ENCODE measurements around the gene CMTR1. TPM values are rescaled to one million over a fixed set of nuclear protein-coding genes. Genes with fewer than 3 reads are reported as not detected.

CMTR1 gene
- total and polyA plus RNA-seq, 2 of the 13 experiments (the other 11 are each of a cell fraction or from before 2014, with no cell fraction given): 19.7 to 55.2 TPM

- no peak for TF ChIP-seq REST (IDR thresholded peaks at IDR 0.05; ENCODE audit: borderline replicate concordance in 1 of 2, low read depth in 1 of 2, low read length in 2 of 2)
- no peak for TF ChIP-seq MXI1 (IDR thresholded peaks at IDR 0.05; ENCODE audit: borderline replicate concordance, low read depth, low read length)
- TF ChIP-seq ZBTB26 (CRISPR knock-in tag; IDR thresholded peaks at IDR 0.05; ENCODE audit: borderline replicate concordance): no peak
- no peak for TF ChIP-seq IRF2 (CRISPR knock-in tag; IDR thresholded peaks at IDR 0.05)
- no peak for TF ChIP-seq ZNF343 (CRISPR knock-in tag; IDR thresholded peaks at IDR 0.05)
- TF ChIP-seq GZF1 (CRISPR knock-in tag; IDR thresholded peaks at IDR 0.05): no peak
- TF ChIP-seq ZNF30 (CRISPR knock-in tag; IDR thresholded peaks at IDR 0.05): no peak
- no peak for TF ChIP-seq KLF15 (CRISPR knock-in tag; IDR thresholded peaks at IDR 0.05; ENCODE audit: borderline replicate concordance)
- TF ChIP-seq IKZF1 (IDR thresholded peaks at IDR 0.05): no peak
- no peak for TF ChIP-seq AGO1 (IDR thresholded peaks at IDR 0.05; ENCODE audit: low read depth, low read length, poor library complexity, severe bottlenecking)
- no peak for TF ChIP-seq ZNF850 (CRISPR knock-in tag; conservative IDR thresholded peaks at IDR 0.05)
- no peak for TF ChIP-seq ZNF460 (CRISPR knock-in tag; IDR thresholded peaks at IDR 0.05; ENCODE audit: borderline replicate concordance)
- TF ChIP-seq ZFP36L1 (CRISPR knock-in tag; IDR thresholded peaks at IDR 0.05): no peak
Measured at GRCh38 chr6:37409501-37409900, 23.5 kb upstream of the CMTR1 start (continued).

Measured in HepG2 (cell line).